ENCODE data around the gene LILRA5. TPM values are rescaled to one million over a fixed set of nuclear protein-coding genes. Genes with fewer than 3 reads are reported as not detected.

LILRA5 gene
- polyA plus RNA-seq, 1 donor from 2014 or later, result not detected

DNA sequence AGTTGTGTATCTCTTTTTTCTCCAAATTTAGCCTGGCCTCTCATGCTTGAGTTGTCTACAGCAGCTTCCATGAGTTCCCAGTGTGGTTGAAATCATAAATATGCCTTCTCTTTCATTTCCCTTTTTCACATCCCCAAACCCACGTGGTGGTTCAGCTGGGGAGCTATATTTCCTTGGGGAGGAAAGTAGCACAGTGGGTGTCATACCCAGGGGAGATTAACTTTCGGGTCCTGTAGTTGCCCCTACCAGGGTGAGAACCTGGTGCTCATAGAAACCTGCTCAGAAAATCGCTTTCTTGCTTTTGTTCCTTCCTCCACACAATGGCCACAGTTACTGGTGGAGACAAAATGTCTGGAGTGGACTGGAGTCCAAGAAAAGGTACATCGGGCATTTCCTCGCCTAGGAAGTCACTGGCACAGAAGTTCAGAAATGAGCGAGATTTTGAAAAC, 33.0 kb upstream of the LILRA5 start:
- Histone ChIP-seq H3K27me3 (ENCODE audit: insufficient read depth, low read depth, low read length) (no peaks in the 10 kb centered on the region), H3K9me3 (ENCODE audit: low read length) (no peaks in the 10 kb centered on the region), H3K27ac (ENCODE audit: low read length) (no peak overlapping the region), H3K4me3 (ENCODE audit: low read length) (no peak overlapping the region), H3K9me2 (ENCODE audit: insufficient read depth, low read length) (no peaks in the 10 kb centered on the region), H3F3A (ENCODE audit: insufficient read depth, low read length, poor library complexity, severe bottlenecking) (no peaks in the 10 kb centered on the region), H2AFZ (ENCODE audit: low read depth, low read length) (no peak overlapping the region), H3K36me3 (ENCODE audit: insufficient read depth, low read length) (no peaks in the 10 kb centered on the region), H4K20me1 (ENCODE audit: insufficient read depth) (no peaks in the 10 kb centered on the region), H3K79me2 (replicated peaks; ENCODE audit: insufficient read depth, low read length) (no peaks in the 10 kb centered on the region), H3K4me2 (ENCODE audit: low read length) (no peak overlapping the region), H3K9ac (ENCODE audit: low read length) (no peak overlapping the region)
- TF ChIP-seq RAD21 (conservative IDR thresholded peaks at IDR 0.05) (no peak), SMC3 (conservative IDR thresholded peaks at IDR 0.05; ENCODE audit: poor library complexity) (no peak), MXI1 (conservative IDR thresholded peaks at IDR 0.05; ENCODE audit: poor library complexity, severe bottlenecking) (no peak), EP300 (conservative IDR thresholded peaks at IDR 0.05; ENCODE audit: poor library complexity, severe bottlenecking) (no peak), TAF1 (IDR thresholded peaks at IDR 0.05; ENCODE audit: low read depth) (no peak), EZH2 (IDR thresholded peaks at IDR 0.05; ENCODE audit: borderline replicate concordance, insufficient read depth, low read length, poor library complexity, severe bottlenecking) (no peak), POLR2AphosphoS5 (IDR thresholded peaks at IDR 0.05) (no peak)
- TF ChIP-seq, protein P1, sequence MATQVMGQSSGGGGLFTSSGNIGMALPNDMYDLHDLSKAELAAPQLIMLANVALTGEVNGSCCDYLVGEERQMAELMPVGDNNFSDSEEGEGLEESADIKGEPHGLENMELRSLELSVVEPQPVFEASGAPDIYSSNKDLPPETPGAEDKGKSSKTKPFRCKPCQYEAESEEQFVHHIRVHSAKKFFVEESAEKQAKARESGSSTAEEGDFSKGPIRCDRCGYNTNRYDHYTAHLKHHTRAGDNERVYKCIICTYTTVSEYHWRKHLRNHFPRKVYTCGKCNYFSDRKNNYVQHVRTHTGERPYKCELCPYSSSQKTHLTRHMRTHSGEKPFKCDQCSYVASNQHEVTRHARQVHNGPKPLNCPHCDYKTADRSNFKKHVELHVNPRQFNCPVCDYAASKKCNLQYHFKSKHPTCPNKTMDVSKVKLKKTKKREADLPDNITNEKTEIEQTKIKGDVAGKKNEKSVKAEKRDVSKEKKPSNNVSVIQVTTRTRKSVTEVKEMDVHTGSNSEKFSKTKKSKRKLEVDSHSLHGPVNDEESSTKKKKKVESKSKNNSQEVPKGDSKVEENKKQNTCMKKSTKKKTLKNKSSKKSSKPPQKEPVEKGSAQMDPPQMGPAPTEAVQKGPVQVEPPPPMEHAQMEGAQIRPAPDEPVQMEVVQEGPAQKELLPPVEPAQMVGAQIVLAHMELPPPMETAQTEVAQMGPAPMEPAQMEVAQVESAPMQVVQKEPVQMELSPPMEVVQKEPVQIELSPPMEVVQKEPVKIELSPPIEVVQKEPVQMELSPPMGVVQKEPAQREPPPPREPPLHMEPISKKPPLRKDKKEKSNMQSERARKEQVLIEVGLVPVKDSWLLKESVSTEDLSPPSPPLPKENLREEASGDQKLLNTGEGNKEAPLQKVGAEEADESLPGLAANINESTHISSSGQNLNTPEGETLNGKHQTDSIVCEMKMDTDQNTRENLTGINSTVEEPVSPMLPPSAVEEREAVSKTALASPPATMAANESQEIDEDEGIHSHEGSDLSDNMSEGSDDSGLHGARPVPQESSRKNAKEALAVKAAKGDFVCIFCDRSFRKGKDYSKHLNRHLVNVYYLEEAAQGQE (IDR thresholded peaks at IDR 0.05; ENCODE audit: borderline replicate concordance), result no peak
- TF ChIP-seq, protein P2, sequence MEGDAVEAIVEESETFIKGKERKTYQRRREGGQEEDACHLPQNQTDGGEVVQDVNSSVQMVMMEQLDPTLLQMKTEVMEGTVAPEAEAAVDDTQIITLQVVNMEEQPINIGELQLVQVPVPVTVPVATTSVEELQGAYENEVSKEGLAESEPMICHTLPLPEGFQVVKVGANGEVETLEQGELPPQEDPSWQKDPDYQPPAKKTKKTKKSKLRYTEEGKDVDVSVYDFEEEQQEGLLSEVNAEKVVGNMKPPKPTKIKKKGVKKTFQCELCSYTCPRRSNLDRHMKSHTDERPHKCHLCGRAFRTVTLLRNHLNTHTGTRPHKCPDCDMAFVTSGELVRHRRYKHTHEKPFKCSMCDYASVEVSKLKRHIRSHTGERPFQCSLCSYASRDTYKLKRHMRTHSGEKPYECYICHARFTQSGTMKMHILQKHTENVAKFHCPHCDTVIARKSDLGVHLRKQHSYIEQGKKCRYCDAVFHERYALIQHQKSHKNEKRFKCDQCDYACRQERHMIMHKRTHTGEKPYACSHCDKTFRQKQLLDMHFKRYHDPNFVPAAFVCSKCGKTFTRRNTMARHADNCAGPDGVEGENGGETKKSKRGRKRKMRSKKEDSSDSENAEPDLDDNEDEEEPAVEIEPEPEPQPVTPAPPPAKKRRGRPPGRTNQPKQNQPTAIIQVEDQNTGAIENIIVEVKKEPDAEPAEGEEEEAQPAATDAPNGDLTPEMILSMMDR (IDR thresholded peaks at IDR 0.05; ENCODE audit: poor library complexity, severe bottlenecking), result no peak

GRCh38 chr19:54343868-54344267, 30.9 kb upstream of the LILRA5 start:
- H3K9me3 ChIP-seq (ENCODE audit: low read length), result no peaks in the 10 kb centered on the region
- H4K20me1 ChIP-seq (ENCODE audit: insufficient read depth), result no peaks in the 10 kb centered on the region
- H3K36me3 ChIP-seq (ENCODE audit: insufficient read depth, low read length), result no peaks in the 10 kb centered on the region
- H3K27me3 ChIP-seq (ENCODE audit: insufficient read depth, low read depth, low read length), result no peaks in the 10 kb centered on the region
- H3K27ac ChIP-seq (ENCODE audit: low read length), result no peak overlapping the region
- TF ChIP-seq MXI1 (conservative IDR thresholded peaks at IDR 0.05; ENCODE audit: poor library complexity, severe bottlenecking) (no peak), SMC3 (conservative IDR thresholded peaks at IDR 0.05; ENCODE audit: poor library complexity) (no peak), EP300 (conservative IDR thresholded peaks at IDR 0.05; ENCODE audit: poor library complexity, severe bottlenecking) (no peak), EZH2 (IDR thresholded peaks at IDR 0.05; ENCODE audit: borderline replicate concordance, insufficient read depth, low read length, poor library complexity, severe bottlenecking) (no peak), POLR2AphosphoS5 (IDR thresholded peaks at IDR 0.05) (no peak), RAD21 (conservative IDR thresholded peaks at IDR 0.05) (no peak)
- TF ChIP-seq, protein P2 (IDR thresholded peaks at IDR 0.05; ENCODE audit: poor library complexity, severe bottlenecking), result no peak
- TF ChIP-seq, protein P1 (IDR thresholded peaks at IDR 0.05; ENCODE audit: borderline replicate concordance), result no peak
- H2AFZ ChIP-seq (ENCODE audit: low read depth, low read length), result no peak overlapping the region
- no peak overlapping the region for H3K4me2 ChIP-seq (ENCODE audit: low read length)
- H3K9ac ChIP-seq (ENCODE audit: low read length), result no peak overlapping the region
- H3K79me2 ChIP-seq (replicated peaks; ENCODE audit: insufficient read depth, low read length), result no peaks in the 10 kb centered on the region
- H3K4me3 ChIP-seq (ENCODE audit: low read length), result no peak overlapping the region
- H3K9me2 ChIP-seq (ENCODE audit: insufficient read depth, low read length), result no peaks in the 10 kb centered on the region
- no peaks in the 10 kb centered on the region for H3F3A ChIP-seq (ENCODE audit: insufficient read depth, low read length, poor library complexity, severe bottlenecking)
